ENCODE data around the gene ERBIN.
"Not testable (repeated sequence)": the region's sequence is repeated elsewhere in the genome, so short reads cannot be mapped to it uniquely, and the experiment has no call there.

The ERBIN gene

DNA sequence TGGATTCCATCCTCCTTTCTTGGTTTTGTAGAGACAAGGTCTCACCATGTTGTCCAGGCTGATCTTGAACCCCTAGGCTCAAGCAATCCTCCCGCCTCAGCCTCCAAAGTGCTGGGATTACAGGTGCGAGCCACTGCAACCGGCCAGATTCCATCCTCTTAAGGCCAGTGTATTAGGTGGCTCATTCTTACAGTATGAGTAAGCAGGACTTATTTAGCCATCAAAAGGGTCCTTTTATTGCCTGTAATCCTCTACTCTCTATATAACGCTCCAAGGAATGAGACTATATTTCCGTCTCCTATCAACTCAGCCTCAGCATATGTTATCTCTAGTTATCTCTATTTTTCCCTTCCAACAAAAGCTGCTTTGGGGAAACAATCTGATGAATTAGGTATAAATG is 3.0 kb upstream of the ERBIN start:
- no peak for DNase-seq

- DNase-seq: peak; percentile 46
Observed at GRCh38 chr5:65924366-65925043, 1.9 kb upstream of the ERBIN start.

DNA sequence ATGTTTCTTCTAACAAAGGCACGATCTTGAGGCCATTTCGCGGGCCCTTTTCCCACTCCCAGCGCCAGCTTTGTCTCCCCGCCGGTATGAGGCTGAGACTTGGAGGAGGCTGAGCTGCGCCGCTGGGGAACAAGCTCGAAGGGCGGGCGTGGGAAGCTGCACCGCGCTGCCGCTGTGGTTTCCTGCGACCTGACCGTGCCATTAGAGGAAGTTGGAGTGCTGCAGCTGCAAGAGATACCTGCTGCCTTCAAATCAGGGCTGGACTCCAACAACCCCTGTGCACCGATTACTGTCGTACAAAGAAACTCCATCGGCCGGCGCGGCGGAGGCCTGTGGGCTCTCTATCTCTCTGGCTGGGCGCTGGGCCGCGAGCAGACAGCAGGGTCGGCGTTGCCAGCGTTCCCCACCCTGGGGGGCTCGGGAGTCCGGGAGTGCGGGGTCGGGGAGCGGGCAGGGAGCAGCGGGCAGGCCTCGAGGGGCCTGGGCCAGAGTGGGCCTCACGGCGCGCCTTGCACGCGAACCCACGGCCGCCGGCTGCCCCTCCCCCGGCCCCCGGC is 1.3 kb upstream of the ERBIN start:
- DNase-seq: peak; percentile 66

GRCh38 chr5:65925601-65926275 is 637 bp upstream of the ERBIN start:
- DNase-seq: peak; percentile 73

GRCh38 chr5:65926893-65927292 is 518 bp downstream of the ERBIN start:
- DNase-seq: no peak

- no peak for DNase-seq
Observed at GRCh38 chr5:65927503-65928321, 1.3 kb downstream of the ERBIN start.

DNA sequence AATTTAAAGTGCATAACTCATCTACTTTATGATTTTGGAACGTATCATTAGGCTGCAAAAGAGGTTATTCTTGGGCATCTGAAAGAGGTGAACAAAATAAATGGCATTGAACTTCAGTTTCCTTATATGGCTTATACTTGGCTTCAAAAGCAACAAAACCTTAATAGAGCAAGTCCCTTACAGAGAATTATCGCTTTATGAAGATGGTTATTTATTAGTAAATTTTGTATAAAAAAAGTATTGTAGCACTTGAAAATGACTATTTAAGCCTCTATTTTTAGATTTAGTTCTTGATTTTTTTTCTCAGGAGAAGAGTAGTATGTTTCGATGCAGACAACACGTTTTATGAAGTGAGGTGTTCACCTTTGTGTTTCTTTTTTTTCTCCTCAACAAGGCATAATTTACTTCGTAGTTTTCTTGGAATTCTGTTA is 2.0 kb downstream of the ERBIN start:
- DNase-seq: peak; percentile 25

DNA sequence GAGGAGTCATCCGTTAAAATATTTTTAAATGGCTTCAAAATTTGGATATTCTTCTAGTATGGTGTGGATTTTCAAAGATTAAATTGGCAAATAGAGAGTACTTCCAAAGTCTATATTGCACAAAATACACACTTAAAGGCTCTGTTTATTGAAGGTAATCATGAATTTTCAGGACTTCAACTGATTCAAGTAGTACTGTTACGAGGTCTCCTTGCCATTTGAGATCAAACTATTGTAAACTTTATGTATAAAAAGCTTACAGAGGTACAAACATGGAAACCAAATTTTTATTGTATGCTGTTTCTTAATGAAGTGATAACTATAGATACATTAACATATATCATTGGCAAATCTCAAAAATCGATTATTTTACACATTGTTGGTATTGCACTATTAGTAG is 2.5 kb downstream of the ERBIN start:
- no peak for DNase-seq

- DNase-seq: no peak
Observed at GRCh38 chr5:65932676-65933075, 6.3 kb downstream of the ERBIN start.

- no peak for DNase-seq
Observed at GRCh38 chr5:65933295-65933694, 6.9 kb downstream of the ERBIN start.

GRCh38 chr5:65938256-65938655 is 11.9 kb downstream of the ERBIN start:
- DNase-seq: no peak

DNA sequence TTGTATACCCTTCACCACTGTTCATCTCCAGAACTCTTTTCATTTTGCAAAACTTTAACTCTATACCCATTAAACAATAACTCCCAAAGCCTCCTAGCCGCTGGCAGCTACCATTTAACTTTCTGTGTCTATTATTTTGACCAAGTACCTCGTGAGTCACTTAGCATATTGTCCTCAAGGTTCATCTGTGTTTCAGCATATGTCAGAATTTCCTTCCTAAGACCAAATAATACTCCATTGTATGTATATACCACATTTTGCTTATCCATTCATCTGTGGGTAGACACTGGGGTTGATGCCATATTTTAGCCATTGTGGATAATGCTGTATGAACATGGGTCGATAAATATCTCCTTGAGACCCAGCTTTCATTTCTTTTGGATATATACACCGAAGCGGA is 17.4 kb downstream of the ERBIN start:
- no peak for DNase-seq

- DNase-seq: no peak
Observed at GRCh38 chr5:65946198-65946745, 19.9 kb downstream of the ERBIN start.

DNA sequence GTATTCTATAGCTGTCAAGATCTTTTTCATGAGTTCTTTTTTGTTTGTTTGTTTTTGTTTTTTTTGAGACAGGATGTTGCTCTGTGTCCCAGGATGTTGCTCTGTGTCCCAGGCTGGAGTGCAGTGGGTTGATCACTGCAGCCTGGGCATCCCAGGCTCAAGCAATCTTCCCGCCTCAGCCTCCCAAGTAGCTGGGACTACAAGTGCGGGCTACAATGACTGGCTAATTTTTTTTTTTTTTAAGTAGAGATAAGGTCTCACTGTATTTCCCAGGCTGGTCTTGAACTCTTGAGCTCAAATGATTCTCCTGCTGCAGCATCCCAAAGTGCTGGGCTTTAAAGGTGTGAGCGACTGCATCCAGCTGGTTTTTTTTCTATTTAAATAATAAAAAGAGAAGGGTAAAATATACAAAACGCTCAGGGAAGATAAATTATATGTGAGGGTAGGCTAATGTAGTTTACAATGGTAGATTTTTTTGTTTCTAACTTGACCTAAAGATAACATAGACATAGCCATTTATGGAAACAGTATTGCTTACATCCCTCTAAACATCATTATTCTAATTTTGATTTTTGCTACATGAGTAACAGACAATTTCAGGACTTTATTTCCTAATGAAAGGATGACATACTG is 21.9 kb downstream of the ERBIN start:
- DNase-seq: no peak

DNA sequence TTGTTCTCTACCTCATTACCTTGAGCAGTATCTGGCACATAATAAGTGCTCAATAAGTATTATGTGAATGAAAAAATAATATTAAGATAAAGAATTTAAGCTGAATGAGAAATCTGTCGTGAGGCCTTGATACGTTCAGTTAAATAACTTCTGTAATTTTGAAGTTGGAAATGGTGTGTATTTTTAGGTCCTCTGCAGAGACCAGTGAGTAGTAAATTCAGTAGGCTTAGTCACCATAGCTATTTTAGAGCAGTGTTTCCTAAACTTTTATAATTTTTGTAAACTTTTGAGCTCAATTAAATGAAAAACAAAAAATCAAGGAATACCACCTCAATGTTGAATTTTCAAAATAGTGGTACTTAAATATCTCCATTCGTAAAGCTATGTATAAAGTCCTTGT is 25.0 kb downstream of the ERBIN start:
- no peak for DNase-seq

- no peak for DNase-seq
Observed at GRCh38 chr5:65952259-65952658, 25.9 kb downstream of the ERBIN start.

- no peak for DNase-seq
Observed at GRCh38 chr5:65954200-65954599, 27.8 kb downstream of the ERBIN start.

GRCh38 chr5:65955746-65956145 is 29.4 kb downstream of the ERBIN start:
- no peak for DNase-seq

GRCh38 chr5:65957703-65958102 is 31.3 kb downstream of the ERBIN start:
- DNase-seq: not testable (repeated sequence)

DNA sequence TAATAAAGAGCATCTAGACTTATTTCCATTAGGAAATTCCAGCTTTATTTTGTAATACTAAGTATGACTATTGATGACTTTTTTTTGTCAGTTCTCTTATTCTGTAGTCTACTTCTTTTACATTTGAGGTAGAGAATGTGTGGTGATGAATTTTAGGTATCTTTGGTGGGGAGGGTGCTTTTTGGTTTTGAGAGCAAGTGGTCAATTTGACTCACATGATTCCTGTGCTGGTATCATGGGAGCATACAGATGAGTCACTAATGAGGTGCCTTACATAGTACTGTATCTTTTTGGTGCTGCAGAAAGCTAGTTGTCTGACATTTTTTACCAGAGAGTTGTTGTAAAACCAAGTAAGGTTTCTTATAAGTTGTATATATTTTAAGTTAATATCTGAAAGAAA is 35.3 kb downstream of the ERBIN start:
- DNase-seq: no peak

DNA sequence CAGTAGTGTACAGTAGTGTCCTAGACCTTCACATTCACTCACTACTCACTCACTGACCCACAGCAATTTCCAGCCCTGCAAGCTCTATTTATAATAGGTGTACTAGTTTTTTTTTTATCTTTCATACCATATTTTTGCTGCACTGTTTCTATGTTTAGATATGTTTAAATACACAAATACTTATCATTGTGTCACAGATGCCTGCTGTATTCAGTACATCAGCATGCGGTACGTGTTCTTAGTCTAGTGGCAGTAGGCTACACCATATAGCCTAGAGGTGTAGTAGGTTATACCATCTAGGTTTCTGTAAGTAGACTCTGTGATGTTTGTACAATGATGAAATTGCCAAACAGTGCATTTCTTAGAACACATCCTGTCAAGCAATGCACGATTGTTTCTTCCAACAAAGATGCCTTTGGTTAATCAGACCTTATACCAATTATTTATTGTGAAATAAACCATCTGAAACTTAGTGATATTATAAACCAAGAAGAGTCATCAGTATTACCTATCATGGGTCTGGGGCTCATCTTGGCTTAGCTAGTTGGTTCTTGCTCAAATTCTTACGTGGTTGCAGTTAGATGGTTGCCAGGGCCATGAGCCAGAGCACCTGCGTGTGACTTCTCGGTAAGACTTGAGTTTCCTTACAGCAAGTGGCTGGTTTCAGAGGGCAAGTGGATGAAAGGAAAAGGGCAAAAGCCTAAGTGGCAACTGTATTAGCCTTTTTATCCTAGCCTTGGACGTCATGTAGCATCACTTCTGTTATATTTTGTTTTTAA is 41.1 kb downstream of the ERBIN start:
- DNase-seq: no peak

Measured in NCI-H1105 treated with DMSO at 0.1 percent for 48 hours (cell line).